Measurements from ENCODE around the gene CYBC1. TPM values are rescaled to one million over a fixed set of nuclear protein-coding genes. Genes with fewer than 3 reads are reported as not detected.

The CYBC1 gene
- total RNA-seq, 2 experiments from 2014 or later = 269 to 378 TPM

DNA sequence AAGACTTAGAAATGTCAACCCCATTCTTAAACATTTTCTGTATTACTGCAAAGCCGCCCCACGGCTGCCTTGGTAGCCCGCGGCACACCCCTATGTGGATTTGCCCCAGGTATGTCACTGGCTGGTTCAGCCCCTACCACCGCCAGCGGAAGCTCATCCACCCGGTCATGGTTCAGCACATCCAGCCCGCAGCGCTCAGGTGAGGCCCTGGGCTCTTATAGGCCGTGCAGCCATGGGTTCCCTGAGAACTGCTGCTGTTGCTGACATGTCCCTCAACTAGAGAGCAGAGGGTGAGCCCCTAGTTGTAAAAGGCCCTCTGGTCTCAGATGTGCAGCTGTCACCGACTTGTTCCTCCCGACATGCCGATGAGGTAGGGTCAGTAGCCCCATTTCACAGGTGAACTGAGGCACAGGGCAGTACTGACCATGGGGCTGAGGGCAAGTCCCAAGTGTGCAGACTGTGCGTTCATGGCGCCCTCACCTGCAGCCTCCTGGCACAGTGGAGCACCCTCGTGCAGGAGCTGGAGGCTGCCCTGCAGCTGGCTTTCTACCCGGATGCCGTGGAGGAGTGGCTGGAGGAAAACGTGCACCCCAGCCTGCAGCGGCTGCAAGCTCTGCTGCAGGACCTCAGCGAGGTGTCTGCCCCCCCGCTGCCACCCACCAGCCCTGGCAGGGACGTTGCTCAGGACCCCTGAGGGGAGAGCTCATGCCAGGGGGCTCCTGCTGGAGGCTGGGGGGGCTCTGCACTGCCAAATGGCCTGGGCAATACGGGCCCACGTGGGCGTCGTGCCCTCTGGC lies 8.7 kb downstream of the CYBC1 start:
- CTCF ChIA-PET = no interaction called here
- Mint-ChIP-seq H3K9me3 (ENCODE audit: low read depth) (no peaks in the 10 kb centered on the region), H3K27ac (no peak overlapping the region), H3K4me3 (no peak overlapping the region), H3K4me1 (peaks cover 13% of the 10 kb centered on the region), H3K27me3 (no peaks in the 10 kb centered on the region), H3K36me3 (peaks cover 21% of the 10 kb centered on the region)
- DNase-seq (no peak), ATAC-seq (no peak)

DNA sequence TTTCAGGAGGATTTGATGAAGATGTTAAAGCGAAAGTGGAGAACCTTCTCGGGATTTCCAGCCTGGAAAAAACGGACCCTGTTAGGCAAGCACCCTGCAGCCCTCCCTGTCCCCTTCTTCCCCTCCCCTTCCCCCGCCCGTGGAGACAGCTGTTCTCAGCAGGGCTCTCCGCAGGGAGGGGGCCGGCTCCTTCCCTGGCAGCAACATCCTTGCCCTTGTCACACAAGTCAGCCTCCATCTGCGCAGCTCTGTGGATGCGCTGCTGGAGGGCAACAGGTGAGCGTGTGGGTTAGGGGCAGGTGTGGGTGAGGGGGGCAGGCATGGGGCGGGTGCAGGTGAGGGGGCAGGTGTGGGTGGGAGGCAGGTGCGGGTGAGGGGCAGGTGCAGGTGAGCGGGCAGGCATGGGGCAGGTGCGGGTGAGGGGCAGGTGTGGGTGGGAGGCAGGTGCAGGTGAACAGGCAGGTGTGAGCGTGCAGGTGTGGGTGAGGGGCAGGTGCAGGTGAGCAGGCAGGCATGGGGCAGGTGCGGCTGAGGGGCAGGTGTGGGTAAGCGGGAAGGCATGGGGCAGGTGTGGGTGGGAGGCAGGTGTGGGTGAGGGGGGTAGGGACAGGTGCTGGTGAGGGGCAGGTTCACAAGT lies 9.4 kb downstream of the CYBC1 start:
- Mint-ChIP-seq H3K4me3 (no peak overlapping the region), H3K36me3 (peaks cover 14% of the 10 kb centered on the region), H3K27ac (no peak overlapping the region), H3K27me3 (no peaks in the 10 kb centered on the region), H3K9me3 (ENCODE audit: low read depth) (no peaks in the 10 kb centered on the region), H3K4me1 (peaks cover 5% of the 10 kb centered on the region)
- CTCF ChIA-PET = no interaction called here
- DNase-seq (no peak), ATAC-seq (no peak)

DNA sequence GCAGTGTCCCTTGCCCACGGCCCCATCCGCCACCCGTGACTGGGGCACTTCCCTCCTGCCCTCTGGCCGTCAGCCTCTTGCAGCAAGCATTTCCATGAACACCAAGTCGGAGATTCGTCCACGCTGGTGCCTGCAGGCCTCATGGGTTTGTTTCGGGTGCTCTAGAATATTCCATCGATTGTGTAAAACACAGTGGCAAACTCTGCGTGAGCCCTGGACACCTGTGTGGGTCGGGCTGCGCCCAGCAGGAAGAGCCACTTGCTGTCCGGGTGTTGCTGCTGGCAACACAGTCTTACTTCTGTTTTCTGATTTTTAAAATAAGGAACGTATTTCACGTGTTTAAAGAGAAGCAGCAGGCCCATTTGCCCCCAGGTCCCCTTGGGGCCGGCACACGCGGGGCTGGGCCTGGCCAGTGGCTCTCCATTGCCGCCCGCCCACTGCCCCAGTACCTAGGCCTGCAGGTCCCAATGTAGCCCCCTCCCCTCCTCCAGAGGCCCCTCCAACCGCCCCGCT lies 10.0 kb downstream of the CYBC1 start:
- no peaks in the 10 kb centered on the region for H3K9me3 Mint-ChIP-seq (ENCODE audit: low read depth)
- peaks cover 12% of the 10 kb centered on the region for H3K36me3 Mint-ChIP-seq
- CTCF ChIA-PET = no interaction called here
- DNase-seq (no peak), ATAC-seq (no peak)
- no peak overlapping the region for H3K4me3 Mint-ChIP-seq
- no peaks in the 10 kb centered on the region for H3K27me3 Mint-ChIP-seq
- H3K4me1 Mint-ChIP-seq = peaks cover 1% of the 10 kb centered on the region
- peak overlapping the region; percentile 24 for H3K27ac Mint-ChIP-seq

DNA sequence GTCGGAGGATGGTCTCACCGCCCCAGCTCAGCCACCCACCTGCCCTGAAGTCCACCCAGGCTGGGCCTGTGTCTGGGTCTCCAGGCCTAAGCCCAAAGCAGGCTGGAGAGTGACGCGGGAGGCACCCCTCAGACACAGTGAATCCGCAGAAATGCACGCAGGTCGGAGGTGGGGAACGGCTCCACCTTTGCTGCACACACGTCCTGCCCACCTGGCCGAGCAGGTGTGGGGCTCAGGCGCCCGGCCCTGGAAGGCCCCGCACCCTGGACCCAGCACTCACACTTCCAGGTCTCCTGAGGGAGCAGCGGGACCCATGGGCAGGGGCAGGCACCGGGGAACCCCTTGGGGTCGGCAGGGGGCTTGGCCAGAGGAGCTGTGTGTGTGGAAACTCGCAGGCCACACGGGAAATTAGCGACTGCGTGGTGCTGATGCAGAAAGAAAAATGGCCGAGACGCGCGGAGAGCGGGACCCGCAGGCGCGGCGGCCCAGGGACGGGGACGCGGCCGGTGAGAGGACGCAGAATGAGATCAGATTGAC lies 10.7 kb downstream of the CYBC1 start:
- Mint-ChIP-seq H3K27me3 (no peaks in the 10 kb centered on the region), H3K36me3 (peaks cover 12% of the 10 kb centered on the region), H3K4me1 (peaks cover 6% of the 10 kb centered on the region), H3K27ac (no peak overlapping the region), H3K4me3 (no peak overlapping the region), H3K9me3 (ENCODE audit: low read depth) (no peaks in the 10 kb centered on the region)
- CTCF ChIA-PET = no interaction called here
- no peak for DNase-seq
- ATAC-seq = no peak

DNA sequence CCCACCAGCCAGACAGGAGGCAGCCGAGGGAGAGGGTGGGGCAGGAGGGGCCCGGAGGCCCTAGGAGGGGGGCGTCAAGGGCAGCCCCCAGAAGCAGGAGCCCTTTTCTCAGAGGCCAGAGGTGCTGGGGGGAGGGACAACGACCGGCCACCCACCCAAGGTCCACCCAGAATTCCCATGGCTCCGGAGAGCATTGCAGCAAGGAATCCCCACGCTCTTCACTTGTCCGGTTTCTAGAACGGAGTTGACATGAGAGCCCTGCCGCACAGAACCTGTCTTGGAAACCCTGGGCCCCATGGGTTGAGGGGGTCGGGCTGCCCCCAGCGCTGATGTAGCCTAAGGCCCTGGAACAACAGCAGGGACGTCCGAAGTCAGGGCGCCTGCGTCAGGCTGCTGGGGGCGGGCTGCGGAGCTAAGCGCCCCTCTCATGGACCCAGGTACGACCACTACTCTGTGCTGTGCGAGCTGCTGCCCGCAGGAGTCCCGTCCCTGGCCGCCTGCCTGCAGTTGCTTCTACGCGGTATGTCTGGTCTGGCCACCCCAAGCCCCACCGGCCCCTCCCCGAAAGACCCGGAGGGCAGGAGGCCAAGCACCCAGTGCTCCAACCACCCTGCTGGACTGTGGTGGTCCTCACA lies 11.2 kb downstream of the CYBC1 start:
- Mint-ChIP-seq H3K27me3 (no peaks in the 10 kb centered on the region), H3K27ac (no peak overlapping the region), H3K36me3 (peaks cover 12% of the 10 kb centered on the region), H3K9me3 (ENCODE audit: low read depth) (no peaks in the 10 kb centered on the region), H3K4me3 (no peak overlapping the region), H3K4me1 (peaks cover 10% of the 10 kb centered on the region)
- CTCF ChIA-PET = interaction anchor here (1.4 to 1.7 kb wide), 2 partner anchors 12 to 15 kb away, joined by 3 to 7 read pairs; no protein-coding TSS in a partner anchor
- DNase-seq (no peak), ATAC-seq (no peak)

DNA sequence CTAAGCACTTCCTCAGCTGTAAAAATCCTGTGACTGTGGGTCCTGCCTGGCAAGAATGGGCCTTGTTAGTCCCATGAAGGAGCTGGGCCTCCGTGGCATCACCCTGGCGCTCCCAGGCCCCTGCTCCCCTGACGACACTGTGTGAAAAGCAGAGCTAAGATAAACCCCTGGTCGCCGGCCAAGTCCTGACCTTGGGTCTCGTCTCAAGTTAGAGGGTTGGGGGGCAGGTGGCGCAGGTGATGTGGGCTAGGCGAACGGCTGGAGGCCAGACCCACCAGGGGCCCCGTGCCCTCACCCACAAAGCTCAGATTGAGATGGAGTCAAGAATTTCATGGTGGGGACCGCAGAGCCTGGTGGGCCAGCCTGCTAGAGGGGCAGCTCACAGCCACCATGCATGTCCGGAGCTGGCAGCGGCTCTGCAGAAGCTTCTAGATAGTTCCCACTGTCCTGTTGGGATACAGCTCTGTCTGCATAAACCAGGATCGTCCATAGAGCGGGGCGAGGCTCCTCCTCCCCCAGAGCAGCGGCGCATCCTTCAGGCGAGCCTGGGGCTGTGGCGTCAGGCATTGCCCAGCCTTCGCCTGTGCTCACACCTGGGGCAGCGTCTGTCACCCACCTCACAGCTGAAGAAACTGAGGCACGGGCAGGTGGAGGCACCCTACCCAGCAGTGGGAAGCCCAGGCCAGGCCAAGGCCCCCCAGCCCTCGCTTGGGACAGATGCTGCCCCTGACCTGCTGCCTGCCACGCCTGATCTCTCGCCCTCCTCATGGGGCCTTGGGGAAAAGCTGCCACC lies 12.0 kb downstream of the CYBC1 start:
- no peak for DNase-seq
- H3K4me3 Mint-ChIP-seq = no peak overlapping the region
- H3K9me3 Mint-ChIP-seq (ENCODE audit: low read depth) = no peaks in the 10 kb centered on the region
- H3K4me1 Mint-ChIP-seq = peaks cover 14% of the 10 kb centered on the region
- no peak for ATAC-seq
- no peak overlapping the region for H3K27ac Mint-ChIP-seq
- CTCF ChIA-PET = interaction anchor here (0.8 to 1.7 kb wide), 3 partner anchors 11 to 14 kb away, joined by 3 to 7 read pairs (median 4); no protein-coding TSS in a partner anchor
- H3K27me3 Mint-ChIP-seq = no peaks in the 10 kb centered on the region
- peaks cover 10% of the 10 kb centered on the region for H3K36me3 Mint-ChIP-seq

DNA sequence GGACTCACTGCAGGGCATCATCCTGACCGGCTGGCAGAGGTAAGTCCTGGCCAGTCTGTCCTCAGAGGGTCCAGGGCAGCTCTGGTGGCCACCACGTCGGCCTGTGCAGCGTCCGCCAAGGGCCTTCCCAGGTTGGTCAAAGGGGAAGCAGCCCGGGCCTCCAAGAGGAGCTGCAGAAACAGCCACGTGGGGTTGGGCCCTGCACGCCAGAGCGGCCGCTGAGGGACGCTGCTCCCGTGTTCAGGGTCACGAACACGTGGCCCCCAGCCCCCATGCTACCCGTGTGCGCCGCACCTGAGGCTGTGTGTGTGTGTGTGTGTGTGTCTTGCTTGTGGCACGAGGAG lies 13.3 kb downstream of the CYBC1 start:
- H3K27me3 Mint-ChIP-seq = no peaks in the 10 kb centered on the region
- peaks cover under 1% of the 10 kb centered on the region for H3K36me3 Mint-ChIP-seq
- CTCF ChIA-PET = interaction anchor here (1.7 kb wide), 1 partner anchor 13 kb away, joined by 7 read pairs; no protein-coding TSS in a partner anchor
- no peak overlapping the region for H3K27ac Mint-ChIP-seq
- no peaks in the 10 kb centered on the region for H3K9me3 Mint-ChIP-seq (ENCODE audit: low read depth)
- peaks cover 12% of the 10 kb centered on the region for H3K4me1 Mint-ChIP-seq
- DNase-seq = no peak
- no peak for ATAC-seq
- H3K4me3 Mint-ChIP-seq = no peak overlapping the region

DNA sequence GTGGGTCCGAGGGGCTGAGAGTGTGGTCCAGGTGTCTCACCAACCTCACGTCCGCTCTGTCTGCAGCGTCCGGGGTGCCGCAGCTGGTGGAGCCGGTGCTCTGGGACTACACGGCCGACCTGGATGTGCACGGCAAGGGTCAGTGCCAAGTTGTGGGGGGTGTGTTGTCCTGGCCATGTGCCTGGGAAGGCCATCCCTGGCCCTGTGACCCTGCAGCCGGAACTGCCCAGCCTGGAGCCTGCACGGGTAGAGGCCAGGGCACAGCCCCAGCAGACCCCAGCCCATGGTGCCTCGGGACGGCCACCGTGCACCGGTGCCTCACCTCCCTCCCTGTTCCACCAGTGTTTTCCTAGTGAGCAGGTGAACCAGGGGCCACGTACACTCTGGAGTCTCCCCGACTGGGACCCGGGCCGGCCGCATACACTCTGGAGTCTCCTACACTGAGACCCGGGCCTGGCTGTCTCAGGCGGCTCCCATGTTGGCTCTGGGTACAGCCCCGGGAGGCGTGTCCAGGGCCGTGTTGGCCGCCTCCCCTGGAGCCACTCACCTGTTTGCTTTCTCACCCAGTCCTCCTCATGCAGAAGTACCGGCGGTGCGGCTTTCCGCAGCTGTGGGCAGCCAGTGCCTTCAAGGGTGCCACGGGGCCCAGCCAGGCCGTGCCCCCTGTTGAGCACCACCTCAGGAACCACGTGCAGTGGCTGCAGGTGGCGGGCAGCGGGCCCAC lies 13.8 kb downstream of the CYBC1 start:
- Mint-ChIP-seq H3K9me3 (ENCODE audit: low read depth) (no peaks in the 10 kb centered on the region), H3K27ac (no peak overlapping the region)

DNA sequence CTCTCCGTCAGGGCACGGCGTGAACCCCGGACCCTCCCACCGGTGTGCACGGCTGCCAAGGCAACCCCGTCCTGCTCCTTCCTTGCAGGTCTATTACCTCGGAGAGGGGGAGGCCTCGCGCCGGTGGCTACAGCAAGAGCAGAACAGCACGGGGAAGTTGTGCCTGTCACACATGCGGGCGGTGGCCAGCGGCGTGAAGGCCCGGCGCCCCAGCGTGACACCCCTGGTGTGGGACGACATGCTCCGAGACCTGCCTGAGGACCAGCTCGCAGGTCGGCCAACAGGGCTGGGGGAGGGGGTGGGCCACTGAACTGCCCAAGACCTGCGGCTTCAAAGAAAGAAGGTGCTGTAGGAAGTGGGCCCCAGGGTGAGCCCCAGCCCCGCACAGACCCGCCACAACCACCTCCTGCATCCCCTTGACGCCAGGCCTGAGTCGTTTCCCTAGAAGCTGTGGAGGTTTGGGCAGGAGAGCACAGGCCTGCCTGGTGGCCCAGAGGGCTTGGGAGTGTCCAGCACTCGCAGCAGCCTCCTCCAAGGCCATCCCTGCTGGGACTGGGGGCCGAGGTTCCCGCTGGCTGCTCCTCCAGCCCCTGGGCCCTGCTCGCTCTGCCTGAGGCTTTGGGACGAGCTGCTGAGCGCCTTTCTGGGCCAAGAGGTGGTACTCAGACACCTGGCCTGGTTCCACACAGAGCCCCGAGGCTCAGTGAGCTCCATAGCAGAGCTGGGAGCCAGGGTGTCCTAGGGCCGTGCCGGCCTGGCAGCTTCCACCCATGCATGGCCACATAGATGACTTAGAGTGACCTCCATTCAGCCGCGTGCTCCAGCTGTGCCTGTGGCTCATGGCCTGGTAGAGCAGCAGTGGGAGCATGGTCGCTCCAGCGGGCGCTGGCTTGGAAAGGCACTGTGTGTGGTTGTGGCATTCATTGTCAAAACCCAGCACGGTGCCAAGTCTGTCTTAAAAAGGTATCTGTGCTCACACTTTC lies 14.7 kb downstream of the CYBC1 start:
- CTCF ChIA-PET = interaction anchor here (1.1 to 1.9 kb wide), 2 partner anchors 11 to 18 kb away, joined by 4 to 5 read pairs; partner anchors contain the start of gene HEXD
- peaks cover 12% of the 10 kb centered on the region for H3K4me1 Mint-ChIP-seq
- ATAC-seq = no peak
- no peaks in the 10 kb centered on the region for H3K27me3 Mint-ChIP-seq
- no peak for DNase-seq
- H3K36me3 Mint-ChIP-seq = no peaks in the 10 kb centered on the region
- no peak overlapping the region for H3K4me3 Mint-ChIP-seq
- H3K27ac Mint-ChIP-seq = no peak overlapping the region
- H3K9me3 Mint-ChIP-seq (ENCODE audit: low read depth) = no peaks in the 10 kb centered on the region

More for the DNA sequence above, 13.8 kb downstream of the CYBC1 start:
- ATAC-seq (no peak), DNase-seq (no peak)
- peaks cover 12% of the 10 kb centered on the region for H3K4me1 Mint-ChIP-seq
- no peaks in the 10 kb centered on the region for H3K36me3 Mint-ChIP-seq
- CTCF ChIA-PET = interaction anchor here (1.1 to 1.9 kb wide), 2 partner anchors 12 to 19 kb away, joined by 4 to 5 read pairs; partner anchors contain the start of gene HEXD
- no peak overlapping the region for H3K4me3 Mint-ChIP-seq
- H3K27me3 Mint-ChIP-seq = no peaks in the 10 kb centered on the region

DNA sequence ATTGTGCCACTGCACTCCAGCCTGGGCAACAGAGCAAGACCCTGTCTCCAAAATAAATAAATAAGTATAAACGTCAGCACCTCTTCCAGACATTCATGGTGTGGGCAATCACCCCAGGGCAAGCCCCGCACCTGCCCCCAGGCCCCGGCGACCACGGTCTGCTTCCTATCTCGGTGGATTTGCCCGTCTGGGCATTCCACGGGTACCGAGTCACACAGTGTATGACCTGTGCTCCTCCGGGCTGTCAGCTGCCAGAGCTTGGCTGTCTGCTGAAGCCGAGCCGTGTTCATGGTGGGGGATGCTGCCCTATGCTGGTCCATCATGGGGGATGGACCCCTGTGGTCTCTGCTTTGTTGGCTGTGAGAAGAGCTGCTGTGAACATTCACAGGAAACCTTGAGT lies 15.4 kb downstream of the CYBC1 start:
- H3K27me3 Mint-ChIP-seq = no peaks in the 10 kb centered on the region
- DNase-seq = no peak
- no peak for ATAC-seq
- H3K9me3 Mint-ChIP-seq (ENCODE audit: low read depth) = no peaks in the 10 kb centered on the region
- CTCF ChIA-PET = interaction anchor here (1.9 to 2.3 kb wide), 2 partner anchors 10 to 18 kb away, joined by 5 to 7 read pairs; partner anchors contain the start of gene HEXD
- no peak overlapping the region for H3K4me3 Mint-ChIP-seq
- peak overlapping the region; percentile 59 for H3K27ac Mint-ChIP-seq
- H3K36me3 Mint-ChIP-seq = peaks cover 3% of the 10 kb centered on the region
- peaks cover 17% of the 10 kb centered on the region for H3K4me1 Mint-ChIP-seq

DNA sequence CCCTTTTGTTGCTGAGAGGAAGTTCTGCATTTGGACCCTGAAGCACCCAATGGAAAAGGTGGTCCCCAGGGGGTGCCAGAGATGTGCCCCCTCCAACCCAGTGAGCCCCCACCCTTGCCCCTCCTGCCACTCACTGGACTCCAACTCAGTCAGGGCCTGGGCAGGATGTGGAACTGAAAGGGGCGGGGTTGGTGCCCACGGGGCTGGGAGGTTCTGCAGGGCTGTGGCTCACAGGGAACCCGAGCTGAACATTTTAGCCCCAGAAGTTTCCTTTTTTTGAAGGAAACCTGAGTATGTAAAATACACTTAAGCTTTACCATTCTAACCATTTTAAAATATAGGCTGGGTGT lies 16.4 kb downstream of the CYBC1 start:
- Mint-ChIP-seq H3K4me3 (no peak overlapping the region), H3K27me3 (no peaks in the 10 kb centered on the region), H3K36me3 (peaks cover 5% of the 10 kb centered on the region), H3K9me3 (ENCODE audit: low read depth) (no peaks in the 10 kb centered on the region), H3K4me1 (peaks cover 26% of the 10 kb centered on the region), H3K27ac (peak overlapping the region; percentile 64)
- peak; percentile 77 for ATAC-seq
- peak; percentile 78 for DNase-seq
- CTCF ChIA-PET = interaction anchor here (2.3 kb wide), 1 partner anchor 10 kb away, joined by 7 read pairs; no protein-coding TSS in a partner anchor
